HG03575 (cell line): Measurements from ENCODE around the gene COX19.

Experiments used
- ATAC-seq: cut with Tn5 transposase; IDR thresholded peaks from one replicate; pipeline ENCODE4 v1.9.1; 2021; ENCODE audit not compliant: unreplicated experiment, insufficient number of reproducible peaks, low FRiP score; ENCODE audit errors: extremely low read depth

The COX19 gene, protein sequence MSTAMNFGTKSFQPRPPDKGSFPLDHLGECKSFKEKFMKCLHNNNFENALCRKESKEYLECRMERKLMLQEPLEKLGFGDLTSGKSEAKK

GRCh38 chr7:974820-975681 is at the start of gene COX19:
Gene COX19 (minus strand): TSS chr7:975549. CDS start chr7:975509, 40 bp downstream.
- ATAC-seq, result no peak

DNA sequence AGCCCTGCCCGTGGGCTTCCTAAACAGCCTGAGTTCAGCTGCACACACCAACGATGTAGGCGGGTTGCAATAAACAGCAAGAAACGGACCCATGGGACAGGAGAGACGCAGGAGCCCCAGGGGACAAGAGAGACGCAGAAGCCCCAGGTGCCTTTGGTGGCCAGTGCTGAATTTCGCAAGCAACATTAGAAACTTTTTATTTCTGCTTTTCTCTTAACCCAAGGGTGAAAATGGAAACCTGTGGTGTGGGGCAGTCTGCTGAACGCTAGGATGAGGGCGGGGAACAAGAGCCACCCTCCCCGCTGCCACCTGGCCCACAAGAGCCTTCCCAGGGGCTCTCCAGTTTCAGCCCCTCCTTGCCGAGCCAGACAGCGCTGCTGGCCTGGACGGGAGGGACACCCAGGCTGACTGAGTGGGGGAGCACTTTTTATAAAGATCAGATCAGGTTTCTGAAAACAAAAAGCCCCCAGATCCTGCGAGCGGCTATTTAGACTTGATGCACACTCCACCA is 49.0 kb upstream of the COX19 start:
- ATAC-seq, result peak; percentile 42

- no peak for ATAC-seq
Observed at GRCh38 chr7:1022801-1023465, 47.6 kb upstream of the COX19 start.

DNA sequence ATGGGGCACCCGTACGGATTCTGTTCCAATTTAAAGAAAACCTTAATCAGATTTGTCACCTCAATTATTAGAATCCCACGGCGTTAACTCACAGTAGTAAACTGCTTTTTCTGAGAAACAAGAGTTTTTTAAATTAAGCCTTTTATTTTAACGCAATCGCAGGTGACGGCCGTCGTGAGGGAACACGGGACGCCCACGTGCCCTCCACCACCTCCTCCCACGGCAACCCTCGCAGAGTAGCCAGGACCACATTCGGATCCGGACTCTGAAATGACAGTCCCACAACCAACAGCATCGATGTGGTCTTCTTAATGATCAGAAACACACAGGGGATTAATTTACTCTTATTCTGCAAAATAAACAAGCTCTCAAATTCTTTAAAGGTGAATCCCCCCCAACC is 47.0 kb upstream of the COX19 start:
- ATAC-seq, result no peak

- no peak for ATAC-seq
Observed at GRCh38 chr7:1021931-1022330, 46.6 kb upstream of the COX19 start.

DNA sequence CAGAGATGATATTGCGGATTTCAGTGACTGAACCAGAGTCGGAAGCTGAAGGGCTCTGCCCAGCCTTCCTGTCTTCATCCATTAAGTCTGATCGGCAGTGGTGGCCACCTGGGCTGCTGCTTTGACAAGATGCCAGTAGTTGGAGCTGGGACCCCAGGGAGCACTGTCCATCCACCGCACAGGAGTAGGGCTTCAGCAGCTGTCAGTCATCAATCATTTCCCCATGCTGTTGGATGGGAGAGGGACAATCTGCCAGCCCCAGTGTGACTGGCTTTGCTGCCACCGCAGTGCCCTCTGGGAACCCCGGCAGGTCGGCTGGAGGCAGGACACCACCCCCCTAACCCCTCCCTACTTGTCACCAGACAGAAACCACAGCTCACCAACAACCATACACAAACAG is 46.0 kb upstream of the COX19 start:
- no peak for ATAC-seq

GRCh38 chr7:1020849-1021251 is 45.5 kb upstream of the COX19 start:
- ATAC-seq, result no peak

DNA sequence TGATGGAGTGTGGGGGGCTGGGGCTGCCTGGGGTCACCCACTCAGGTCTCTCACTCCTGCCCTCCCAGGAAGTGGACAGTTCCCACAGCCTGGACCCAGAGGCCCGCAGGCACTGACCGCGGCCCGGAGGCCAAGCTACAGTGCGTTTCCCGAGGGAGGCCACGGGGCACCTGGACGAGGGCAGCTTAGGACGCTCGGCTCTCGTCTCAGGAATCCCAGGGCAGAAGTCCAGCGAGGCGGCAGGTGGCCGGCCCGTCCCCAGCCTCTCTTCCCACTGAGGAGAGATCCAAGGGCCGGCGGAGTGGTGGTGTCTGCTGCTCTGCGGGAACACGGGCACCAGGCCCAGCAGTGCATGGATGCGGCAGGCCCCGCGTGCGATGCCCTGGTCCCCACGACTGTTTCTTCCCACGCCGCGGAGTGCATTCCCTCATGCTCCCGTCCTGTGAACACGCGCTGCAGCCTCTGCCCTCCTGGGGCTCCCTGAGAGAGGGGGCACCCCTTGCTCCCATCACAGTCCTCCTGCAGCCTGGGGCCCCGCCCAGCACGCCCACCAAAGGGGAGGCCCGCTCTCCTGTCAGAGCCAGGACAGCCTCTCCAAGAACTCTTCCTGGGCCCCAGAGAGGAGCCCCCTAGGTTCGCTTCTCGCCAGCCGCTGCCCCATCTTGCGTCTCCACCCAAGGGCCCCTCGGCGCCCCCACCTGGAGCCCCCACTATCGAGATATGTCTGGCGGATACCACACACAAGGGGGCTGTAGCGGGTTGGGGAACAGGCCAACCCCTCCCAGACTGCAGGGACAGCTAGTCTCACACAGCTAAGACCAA is 44.7 kb upstream of the COX19 start:
- no peak for ATAC-seq

- ATAC-seq, result no peak
Observed at GRCh38 chr7:1019255-1019785, 44.0 kb upstream of the COX19 start.

GRCh38 chr7:1018334-1018695 is 43.0 kb upstream of the COX19 start:
- no peak for ATAC-seq

GRCh38 chr7:1017586-1018333 is 42.4 kb upstream of the COX19 start:
- no peak for ATAC-seq

- no peak for ATAC-seq
Observed at GRCh38 chr7:1016577-1017531, 41.5 kb upstream of the COX19 start.

GRCh38 chr7:1015196-1016121 is 40.1 kb upstream of the COX19 start:
- ATAC-seq, result no peak

- no peak for ATAC-seq
Observed at GRCh38 chr7:1014681-1015080, 39.3 kb upstream of the COX19 start.

DNA sequence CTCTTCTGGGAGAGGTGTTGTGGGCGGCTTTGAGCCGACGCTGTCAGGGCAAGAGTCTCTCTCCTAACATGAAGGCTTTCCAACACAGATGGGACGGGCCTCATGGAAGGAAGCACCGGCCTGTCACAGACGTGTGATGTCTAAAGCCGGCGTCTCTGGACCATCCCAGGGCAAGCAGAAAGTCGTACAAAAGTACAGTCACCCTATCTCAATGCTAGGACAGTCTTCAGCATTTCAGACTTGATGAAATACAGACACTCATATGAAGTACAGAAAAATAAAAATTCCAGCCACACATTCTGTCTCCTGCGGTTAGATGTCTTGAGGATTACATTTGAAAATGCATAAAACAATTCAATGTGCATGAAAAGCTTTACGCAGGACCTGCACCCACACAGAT is 38.2 kb upstream of the COX19 start:
- ATAC-seq, result no peak

DNA sequence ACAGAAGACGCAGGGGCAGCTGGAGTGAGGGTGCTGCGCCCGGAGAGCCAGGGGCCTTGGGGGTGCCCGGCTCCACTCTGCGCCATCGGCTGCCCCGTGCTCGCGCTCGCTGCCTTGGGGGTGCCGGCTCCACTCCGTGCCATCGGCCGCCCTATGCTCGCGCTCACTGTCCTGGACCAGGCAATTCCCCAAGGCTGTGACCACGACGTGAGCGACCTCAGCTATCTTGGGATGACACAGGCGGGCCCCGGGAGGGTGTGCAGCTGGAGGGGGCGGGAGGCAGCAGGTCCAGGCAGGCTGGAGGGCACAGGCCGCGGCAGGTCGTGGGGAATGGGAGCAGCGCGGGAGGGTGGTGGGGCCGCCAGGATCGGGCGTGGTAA is 37.4 kb upstream of the COX19 start:
- ATAC-seq, result no peak
